Keratinocyte (primary cell): ENCODE results near the gene AGFG1. TPM values are rescaled to one million over a fixed set of nuclear protein-coding genes. Genes with fewer than 3 reads are reported as not detected.

Experiments used
- DNase-seq: peaks from one replicate; pipeline ENCODE4 v3.0.0-alpha.2; 2011; ENCODE audit warnings: low read depth, missing footprints, low spot score
- FAIRE-seq: peaks from 2 replicates; lab custom pipeline; 2011; peaks lifted over from hg19 to GRCh38; lab: Jason Lieb, UNC
- H2AFZ ChIP-seq: 2 replicates; pipeline ENCODE4 v1.6.0; 2012; ENCODE audit warnings: low read length, control low read depth, inconsistent platforms; ENCODE audit not compliant: control insufficient read depth
- H3K27ac ChIP-seq: 2 replicates; pipeline ENCODE4 v1.5.1; 2011; ENCODE audit warnings: low read length; ENCODE audit not compliant: control insufficient read depth, insufficient read depth
- H3K27me3 ChIP-seq: 3 replicates; pipeline ENCODE4 v1.6.0; 2011; ENCODE audit warnings: low read length; ENCODE audit not compliant: control insufficient read depth, insufficient read depth; ENCODE audit errors: extremely low read depth
- H3K36me3 ChIP-seq, 2 experiments: 2 replicates in 1 of 2; 3 replicates in 1 of 2; pipeline ENCODE4 v1.5.1; 2011; ENCODE audit warnings: low read length in 2 of 2, mild to moderate bottlenecking in 1 of 2; ENCODE audit not compliant: control insufficient read depth in 2 of 2, insufficient read depth in 2 of 2; ENCODE audit errors: extremely low read depth in 1 of 2
- H3K4me1 ChIP-seq: 3 replicates; pipeline ENCODE4 v1.5.1; 2011; ENCODE audit warnings: low read length; ENCODE audit not compliant: control insufficient read depth, insufficient read depth; ENCODE audit errors: extremely low read depth
- H3K4me2 ChIP-seq: 3 replicates; pipeline ENCODE4 v1.6.0; 2011; ENCODE audit warnings: low read depth, low read length; ENCODE audit not compliant: control insufficient read depth, insufficient read depth; ENCODE audit errors: extremely low read depth
- H3K4me3 ChIP-seq, 3 experiments: fragments of 200-600 bp in 1 of 3; sonication (generic) in 1 of 3; 2 replicates in 2 of 3; 3 replicates in 1 of 3; pipeline ENCODE4 v1.5.1; 2011 to 2016; ENCODE audit warnings: low read length in 3 of 3, mild to moderate bottlenecking in 3 of 3, control low read depth in 2 of 3, inconsistent platforms in 1 of 3, low read depth in 1 of 3, mixed read lengths in 1 of 3, mixed run types in 1 of 3, moderate library complexity in 1 of 3; ENCODE audit not compliant: control insufficient read depth in 2 of 3, insufficient read depth in 2 of 3; ENCODE audit errors: extremely low read depth in 1 of 3
- H3K79me2 ChIP-seq: 2 replicates; pipeline ENCODE4 v1.6.0; 2012; ENCODE audit warnings: low read length; ENCODE audit not compliant: control insufficient read depth, insufficient read depth
- H3K9ac ChIP-seq: 3 replicates; pipeline ENCODE4 v1.6.0; 2011; ENCODE audit warnings: low read length; ENCODE audit not compliant: control insufficient read depth, insufficient read depth; ENCODE audit errors: extremely low read depth
- H3K9me1 ChIP-seq: 3 replicates; pipeline ENCODE4 v1.6.0; 2011; ENCODE audit warnings: low read length; ENCODE audit not compliant: control insufficient read depth, insufficient read depth; ENCODE audit errors: extremely low read depth
- H3K9me3 ChIP-seq: 2 replicates; pipeline ENCODE4 v1.5.1; 2012; ENCODE audit warnings: low read depth, low read length; ENCODE audit not compliant: control insufficient read depth
- H4K20me1 ChIP-seq: 3 replicates; pipeline ENCODE4 v1.6.0; 2011; ENCODE audit warnings: low read length; ENCODE audit not compliant: control insufficient read depth, insufficient read depth; ENCODE audit errors: extremely low read depth
- CTCF ChIP-seq, 3 experiments: IDR thresholded peaks in 1 of 3; conservative IDR thresholded peaks in 1 of 3; optimal IDR thresholded peaks in 1 of 3; 2 replicates in 2 of 3; 3 replicates in 1 of 3; pipeline versions ENCODE3 to v1.5.1; 2011; ENCODE audit warnings: low read length in 3 of 3, mild to moderate bottlenecking in 3 of 3, moderate library complexity in 2 of 3, control low read depth in 1 of 3, inconsistent platforms in 1 of 3; ENCODE audit not compliant: insufficient read depth in 2 of 3; ENCODE audit errors: extremely low read depth in 1 of 3
- EZH2 ChIP-seq: IDR thresholded peaks from one replicate; pipeline ENCODE4 v1.6.1; 2012; ENCODE audit warnings: inconsistent platforms, mild to moderate bottlenecking, low read length, moderate library complexity
- dilution Hi-C: fragments of 300-500 bp; cut with MboI; formaldehyde crosslinking; loops from one replicate; pipeline ENCODE4 v1.7.0; 2020; ENCODE audit warnings: low sequenced_read_pairs; ENCODE audit not compliant: extremely low pct_ligation_motif_present
- polyA plus RNA-seq, 5 experiments: library from polyadenylated mRNA; depleted of rRNA in 3 of 5; stranded (reverse) in 3 of 5; stranded (forward) in 1 of 5; unstranded in 1 of 5; fragments of >200 nt; gene quantifications; 1 replicate in 1 of 5; 2 replicates in 3 of 5; 3 replicates in 1 of 5; pipeline versions ENCODE4 v1.2.1 to v1.2.3, GENCODE V29; 2011 to 2012; ENCODE audit warnings: missing spikeins in 2 of 5, low read depth in 1 of 5, low replicate concordance in 1 of 5

Gene AGFG1
- polyA plus RNA-seq, 1 donor (not counting 4 experiments of a cell fraction or from before 2014, with no cell fraction given): 111 TPM

GRCh38 chr2:227461811-227462461 lies 10.0 kb upstream of the AGFG1 start:
- peak; percentile 60 for FAIRE-seq

GRCh38 chr2:227462462-227462951 lies 9.4 kb upstream of the AGFG1 start:
- peak; percentile 71 for FAIRE-seq
- peak overlapping the region; percentile 12 for H2AFZ ChIP-seq
- no peaks in the 10 kb centered on the region for H3K9me3 ChIP-seq
- peak; percentile 21 for DNase-seq
- TF ChIP-seq EZH2 (no peak), CTCF (optimal IDR thresholded peaks at IDR 0.05 in 1 of 3, IDR thresholded peaks at IDR 0.05 in 1 of 3, conservative IDR thresholded peaks at IDR 0.05 in 1 of 3; ENCODE audit: extremely low read depth in 1 of 3, insufficient read depth in 2 of 3, low read length in 3 of 3) (no peak)
- H3K9ac ChIP-seq: no peak overlapping the region
- dilution Hi-C loops: no loop called here
- no peak overlapping the region for H3K4me3 ChIP-seq
- no peaks in the 10 kb centered on the region for H3K79me2 ChIP-seq
- no peaks in the 10 kb centered on the region for H4K20me1 ChIP-seq
- no peak overlapping the region for H3K27ac ChIP-seq
- H3K4me1 ChIP-seq: peaks cover 32% of the 10 kb centered on the region
- H3K4me2 ChIP-seq: peak overlapping the region; percentile 17
- no peaks in the 10 kb centered on the region for H3K27me3 ChIP-seq
- no peaks in the 10 kb centered on the region for H3K9me1 ChIP-seq
- no peaks in the 10 kb centered on the region for H3K36me3 ChIP-seq

More at GRCh38 chr2:227461811-227462461, 10.0 kb upstream of the AGFG1 start:
- no peak overlapping the region for H3K9ac ChIP-seq
- H2AFZ ChIP-seq: no peak overlapping the region
- H3K9me1 ChIP-seq: no peaks in the 10 kb centered on the region
- H3K4me3 ChIP-seq: no peak overlapping the region
- H3K36me3 ChIP-seq: no peaks in the 10 kb centered on the region
- H3K4me1 ChIP-seq: peaks cover 28% of the 10 kb centered on the region
- no peak for DNase-seq
- no peaks in the 10 kb centered on the region for H3K27me3 ChIP-seq
- H3K9me3 ChIP-seq: no peaks in the 10 kb centered on the region
- dilution Hi-C loops: no loop called here
- no peaks in the 10 kb centered on the region for H3K79me2 ChIP-seq
- no peak for TF ChIP-seq EZH2
- TF ChIP-seq CTCF (optimal IDR thresholded peaks at IDR 0.05 in 1 of 3, IDR thresholded peaks at IDR 0.05 in 1 of 3, conservative IDR thresholded peaks at IDR 0.05 in 1 of 3; ENCODE audit: extremely low read depth in 1 of 3, insufficient read depth in 2 of 3, low read length in 3 of 3): no peak
- no peak overlapping the region for H3K27ac ChIP-seq
- H3K4me2 ChIP-seq: peak overlapping the region; percentile 17
- no peaks in the 10 kb centered on the region for H4K20me1 ChIP-seq
